ENCODE measurements around the gene CDK4.

CDK4 gene

DNA sequence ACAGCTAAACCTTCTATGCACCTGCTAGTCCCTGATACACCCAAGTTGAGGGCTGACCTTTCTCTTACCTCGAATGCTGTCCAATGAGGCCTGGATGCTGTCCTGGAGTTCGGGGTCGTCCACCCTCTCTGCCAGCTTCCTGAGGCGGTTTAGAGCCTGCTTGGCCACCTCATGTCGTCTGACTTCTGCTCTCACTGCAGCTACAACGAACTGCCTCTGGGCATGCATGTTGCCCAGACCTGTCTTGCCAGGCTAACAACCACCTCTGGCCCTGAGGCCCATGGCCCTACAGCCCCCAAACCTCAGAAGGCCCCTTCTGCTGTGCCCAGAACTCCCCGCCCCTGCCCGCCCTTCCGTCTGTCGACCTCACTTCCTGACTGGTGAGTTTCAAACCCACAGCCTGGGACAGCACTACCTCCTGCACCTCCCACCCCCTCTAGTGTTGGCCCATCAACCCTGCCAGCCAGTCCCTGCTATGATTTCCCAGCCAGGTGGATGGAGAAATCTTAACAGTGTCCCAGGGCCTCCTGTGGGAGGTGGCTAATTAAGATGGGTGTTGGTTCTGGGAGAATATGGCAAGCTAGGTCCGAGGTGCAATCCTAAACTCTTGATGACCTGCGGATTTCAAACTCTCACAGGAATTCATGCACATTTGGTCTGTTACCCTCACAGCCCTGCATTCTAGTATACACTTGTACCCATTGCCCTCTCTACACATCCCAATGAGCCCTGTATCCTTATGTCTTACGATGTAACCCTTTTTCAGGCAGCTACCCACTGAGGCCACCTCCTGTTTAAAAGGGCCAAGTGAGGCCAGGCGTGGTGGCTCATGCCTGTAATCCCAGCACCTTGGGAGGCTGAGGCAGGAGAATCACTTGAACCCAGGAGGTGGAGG, 10.0 kb downstream of the CDK4 start:
- TF ChIP-seq Cebpa-rat (IDR thresholded peaks at IDR 0.05), result no peak
- Histone ChIP-seq H4K20me1 (peaks cover 0 to 30% (median 7%) of the 10 kb centered on the region in 11 experiments; a peak in 10 of 22 replicates), H3K27ac (peak overlapping the region in 10 of 11 experiments; percentile 34 to 89 (median 80); a peak in 19 of 22 replicates), H3K27me3 (no peaks in the 10 kb centered on the region), H3K9ac (peak overlapping the region; percentile 53 to 80 (median 73); a peak in 21 of 22 replicates), H3K4me1 (peaks cover 56 to 68% (median 62%) of the 10 kb centered on the region in 10 experiments), H3K36me3 (peaks cover 7 to 30% (median 23%) of the 10 kb centered on the region in 11 experiments), H3K4me3 (peak overlapping the region; percentile 46 to 77 (median 64)), H3K4me2 (peak overlapping the region; percentile 82 to 97 (median 94)), H3K9me3 (replicated peaks in 1 of 11) (no peaks in the 10 kb centered on the region)

DNA sequence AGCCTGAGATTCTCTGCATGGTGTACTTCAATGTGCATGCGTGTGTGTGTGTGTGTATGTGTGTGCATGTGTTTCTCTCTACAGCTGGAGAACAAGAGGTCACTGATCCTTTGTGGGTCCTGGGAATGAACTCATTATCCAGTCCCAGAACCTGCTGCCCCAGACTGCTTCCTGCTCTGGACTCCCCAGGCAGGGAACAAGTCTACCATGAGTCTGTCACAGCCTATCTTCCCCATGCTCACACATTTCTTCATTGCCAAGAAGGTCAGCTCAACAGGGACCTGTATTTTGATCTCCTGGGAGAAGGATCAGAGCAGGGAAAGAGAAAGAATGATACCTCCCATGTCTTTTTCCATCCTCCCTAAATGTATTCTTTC, 10.7 kb downstream of the CDK4 start:
- no peak for TF ChIP-seq Cebpa-rat (IDR thresholded peaks at IDR 0.05)
- H3K36me3 ChIP-seq, result peaks cover 0 to 30% (median 22%) of the 10 kb centered on the region in 11 experiments; a peak in 20 of 22 replicates
- H4K20me1 ChIP-seq, result peaks cover 0 to 37% (median 10%) of the 10 kb centered on the region in 11 experiments; a peak in 11 of 22 replicates
- peak overlapping the region; percentile 82 to 97 (median 94) for H3K4me2 ChIP-seq
- H3K27me3 ChIP-seq, result no peaks in the 10 kb centered on the region
- peak overlapping the region in 10 of 11 experiments; percentile 34 to 89 (median 80); a peak in 18 of 22 replicates for H3K27ac ChIP-seq
- peak overlapping the region; percentile 46 to 77 (median 64) for H3K4me3 ChIP-seq
- peaks cover 56 to 66% (median 61%) of the 10 kb centered on the region in 10 experiments for H3K4me1 ChIP-seq
- H3K9ac ChIP-seq, result peak overlapping the region; percentile 53 to 80 (median 73); a peak in 21 of 22 replicates
- H3K9me3 ChIP-seq (replicated peaks in 1 of 11), result no peaks in the 10 kb centered on the region

DNA sequence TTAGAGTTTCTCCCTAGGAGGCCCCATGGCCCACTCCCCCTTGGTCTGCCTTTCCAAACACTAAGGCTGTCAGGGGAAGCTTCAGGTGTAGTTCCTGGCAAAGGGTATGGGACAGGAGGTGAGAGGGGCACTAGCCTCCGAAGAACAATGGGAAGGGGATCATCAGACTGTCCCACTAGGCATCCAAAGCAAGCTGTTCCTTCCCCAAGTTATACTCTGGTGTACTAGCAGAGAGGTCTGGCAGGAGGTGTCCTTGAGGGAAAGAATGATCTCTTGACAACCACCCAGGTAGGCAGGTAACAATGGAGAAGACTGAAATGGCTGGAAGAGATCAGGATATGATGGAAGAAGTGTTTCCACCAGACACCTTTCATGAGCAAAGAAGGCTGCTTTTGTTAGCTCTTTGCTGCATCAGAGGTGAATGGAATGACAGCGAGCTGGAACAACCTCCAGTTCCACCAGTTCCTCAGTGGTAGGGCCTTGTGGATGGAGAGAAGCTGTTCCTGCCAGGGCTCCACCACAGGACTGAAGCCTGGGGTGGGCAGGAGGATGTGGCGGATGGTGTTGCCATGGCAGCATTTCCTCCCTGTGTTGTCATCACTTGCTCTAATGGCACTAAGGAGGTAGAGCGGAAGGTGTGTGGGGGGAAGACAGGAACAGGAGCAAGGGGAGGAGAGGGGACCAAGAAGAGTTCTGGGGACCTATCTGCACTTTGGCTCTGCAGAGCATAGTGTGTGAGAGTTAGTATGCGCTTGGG, 11.3 kb downstream of the CDK4 start:
- 0 out of 22 replicates have a peak, but pooled peaks of 1 of the 11 experiments have one; percentile 11 for TF ChIP-seq Cebpa-rat (IDR thresholded peaks at IDR 0.05)
- peaks cover 0 to 43% (median 11%) of the 10 kb centered on the region in 11 experiments; a peak in 14 of 22 replicates for H4K20me1 ChIP-seq
- peaks cover 50 to 62% (median 57%) of the 10 kb centered on the region in 10 experiments for H3K4me1 ChIP-seq
- no peaks in the 10 kb centered on the region for H3K9me3 ChIP-seq (replicated peaks in 1 of 11)
- H3K4me2 ChIP-seq, result peak overlapping the region; percentile 82 to 97 (median 94)
- H3K27ac ChIP-seq, result peak overlapping the region in 10 of 11 experiments; percentile 20 to 89 (median 80); a peak in 18 of 22 replicates
- H3K27me3 ChIP-seq, result no peaks in the 10 kb centered on the region
- H3K9ac ChIP-seq, result peak overlapping the region in 10 of 11 experiments; percentile 47 to 80 (median 75); a peak in 19 of 22 replicates
- H3K36me3 ChIP-seq, result peaks cover 0 to 27% (median 16%) of the 10 kb centered on the region in 11 experiments; a peak in 16 of 22 replicates
- peak overlapping the region; percentile 46 to 77 (median 64); a peak in 19 of 20 replicates for H3K4me3 ChIP-seq

DNA sequence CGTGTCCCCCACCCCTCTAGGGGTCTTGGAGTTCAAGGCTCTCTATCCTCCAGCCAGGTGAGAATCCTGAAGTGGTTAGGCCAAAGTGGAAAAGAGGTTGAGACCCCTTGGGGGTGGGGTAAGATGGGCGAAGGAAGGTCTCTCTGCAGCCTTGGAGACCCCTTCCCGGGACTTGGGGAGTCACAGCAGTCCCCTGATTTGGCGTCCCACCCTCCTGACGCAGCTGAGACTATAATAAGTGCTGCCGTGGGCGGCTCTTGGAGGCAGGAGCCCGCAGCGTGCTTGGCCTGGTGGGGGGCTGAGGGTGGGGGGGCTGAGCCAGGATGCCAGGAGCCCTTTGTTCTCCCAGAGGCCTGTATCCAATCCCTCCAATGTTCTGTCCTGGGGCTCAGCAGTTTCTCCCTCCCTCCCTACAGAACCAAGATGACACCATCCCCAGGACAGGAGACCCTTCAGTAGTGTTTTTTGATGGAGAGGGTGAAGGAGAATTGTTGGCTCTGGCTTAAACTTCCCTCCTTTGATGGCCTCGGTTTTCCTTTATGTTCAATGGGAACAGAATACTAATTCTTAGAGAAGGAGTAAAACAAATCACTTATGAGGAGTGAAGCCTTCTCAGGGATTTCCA, 12.1 kb downstream of the CDK4 start:
- TF ChIP-seq Cebpa-rat (IDR thresholded peaks at IDR 0.05), result no peak
- Histone ChIP-seq H3K4me3 (peak overlapping the region in 8 of 10 experiments; percentile 53 to 77 (median 66); a peak in 16 of 20 replicates), H3K36me3 (peaks cover 0 to 33% (median 18%) of the 10 kb centered on the region in 11 experiments; a peak in 15 of 22 replicates), H4K20me1 (peaks cover 0 to 51% (median 19%) of the 10 kb centered on the region in 11 experiments; a peak in 13 of 22 replicates), H3K4me2 (peak overlapping the region; percentile 82 to 97 (median 94); a peak in 21 of 22 replicates), H3K9ac (peak overlapping the region; percentile 45 to 80 (median 71); a peak in 19 of 22 replicates), H3K9me3 (replicated peaks in 1 of 11) (no peaks in the 10 kb centered on the region), H3K4me1 (peaks cover 44 to 58% (median 49%) of the 10 kb centered on the region in 10 experiments), H3K27ac (peak overlapping the region in 10 of 11 experiments; percentile 20 to 89 (median 79); a peak in 18 of 22 replicates), H3K27me3 (no peaks in the 10 kb centered on the region)

DNA sequence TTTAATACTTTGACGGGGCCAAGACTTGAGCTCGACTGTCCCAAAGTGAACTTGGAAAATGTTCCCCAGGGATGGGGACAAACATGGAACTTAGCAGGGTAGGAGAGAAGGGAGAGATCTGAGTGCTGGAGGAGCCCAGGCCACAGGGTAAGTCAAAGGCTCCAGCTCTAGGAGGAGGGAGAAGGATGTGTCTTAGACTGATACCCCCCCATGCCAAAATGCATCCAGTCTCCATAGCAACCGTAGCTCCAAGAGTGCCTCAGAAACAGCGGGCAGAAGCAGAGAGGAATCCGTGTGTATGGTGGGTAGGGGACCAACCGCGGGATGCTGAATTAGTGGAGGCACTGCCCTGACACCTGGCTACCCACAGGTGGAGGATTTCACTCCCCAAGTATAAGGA, 12.7 kb downstream of the CDK4 start:
- Histone ChIP-seq H3K4me1 (peaks cover 44 to 56% (median 48%) of the 10 kb centered on the region in 10 experiments), H3K36me3 (peaks cover 4 to 39% (median 25%) of the 10 kb centered on the region in 11 experiments; a peak in 21 of 22 replicates), H3K27ac (peak overlapping the region in 8 of 11 experiments; percentile 69 to 89 (median 86); a peak in 14 of 22 replicates), H3K9ac (peak overlapping the region in 8 of 11 experiments; percentile 61 to 80 (median 75); a peak in 13 of 22 replicates), H3K4me3 (peak overlapping the region in 4 of 10 experiments; percentile 67 to 77 (median 70); a peak in 5 of 20 replicates), H3K27me3 (no peaks in the 10 kb centered on the region), H3K4me2 (peak overlapping the region; percentile 82 to 97 (median 94); a peak in 20 of 22 replicates), H4K20me1 (peaks cover 0 to 55% (median 19%) of the 10 kb centered on the region in 11 experiments; a peak in 13 of 22 replicates), H3K9me3 (replicated peaks in 1 of 11) (no peaks in the 10 kb centered on the region)
- TF ChIP-seq Cebpa-rat (IDR thresholded peaks at IDR 0.05), result no peak

DNA sequence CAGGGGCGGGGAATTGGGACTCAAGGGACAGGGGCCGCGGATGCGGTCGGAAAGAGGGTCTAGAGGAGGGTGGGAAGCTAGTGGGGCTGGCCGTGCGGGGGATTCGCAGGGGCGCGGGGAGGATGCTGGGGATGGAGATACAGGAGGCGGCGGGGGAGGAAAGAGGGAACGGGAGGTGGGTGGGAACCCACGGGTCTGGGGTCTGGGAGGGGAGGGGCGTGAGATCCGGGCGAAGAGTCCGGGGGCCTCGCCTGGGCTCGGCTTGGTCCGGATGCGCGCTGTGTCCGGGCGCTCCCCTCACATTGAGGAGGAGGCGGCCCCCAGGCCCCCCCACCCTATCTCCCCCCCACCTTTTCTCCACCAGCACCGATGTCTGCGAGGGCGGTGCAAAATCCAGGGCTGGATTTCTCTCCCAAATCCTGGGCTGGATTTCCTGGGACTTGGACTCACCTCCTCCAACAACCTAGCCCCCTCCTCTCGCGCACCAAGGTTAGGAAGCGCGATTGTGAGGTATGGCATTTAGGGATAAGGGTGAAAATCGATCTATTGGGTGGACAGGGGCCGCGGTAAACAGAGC, 13.4 kb downstream of the CDK4 start, which contains the start of gene AGAP2:
Gene AGAP2, minus strand, starts transcription at position 82 of the 577 bp plus-strand sequence. CDS start 496 bp downstream, outside the sequence.
- Histone ChIP-seq H3K9me3 (replicated peaks in 1 of 11) (no peaks in the 10 kb centered on the region), H3K36me3 (peaks cover 10 to 46% (median 31%) of the 10 kb centered on the region in 11 experiments), H4K20me1 (peaks cover 0 to 61% (median 19%) of the 10 kb centered on the region in 11 experiments; a peak in 13 of 22 replicates), H3K27me3 (no peaks in the 10 kb centered on the region), H3K4me2 (peak within 1 kb of the TSS; percentile 82 to 97 (median 94); a peak in 20 of 22 replicates), H3K27ac (peak within 1 kb of the TSS in 8 of 11 experiments; percentile 69 to 89 (median 86); a peak in 14 of 22 replicates), H3K9ac (peak within 1 kb of the TSS in 8 of 11 experiments; percentile 61 to 80 (median 75); a peak in 13 of 22 replicates), H3K4me3 (peak within 1 kb of the TSS in 4 of 10 experiments; percentile 67 to 77 (median 70); a peak in 4 of 20 replicates), H3K4me1 (peaks cover 38 to 50% (median 42%) of the 10 kb centered on the region in 10 experiments)
- TF ChIP-seq Cebpa-rat (IDR thresholded peaks at IDR 0.05), result no peak

Data from BLaER1 treated with 17β-estradiol and CSF1 and Interleukin-3, amounts not matched to agents 10 nM and 100 nM (cell line).